Gastroesophageal sphincter (tissue), 4 donors: ENCODE measurements around the gene P3R3URF. TPM values are rescaled to one million over a fixed set of nuclear protein-coding genes. Genes with fewer than 3 reads are reported as not detected.
A peak's percentile ranks its signal among the peaks of the same experiment; 100 is the strongest.
"Not testable (repeated sequence)": the region's sequence is repeated elsewhere in the genome, so short reads cannot be mapped to it uniquely, and the experiment has no call there.

Experiments
- ATAC-seq: fragments of 150-250 bp; one replicate; pipeline ENCODE4 v1.9.1; 2016; ENCODE audit warnings: mild to moderate bottlenecking, moderate library complexity
- H3K27ac ChIP-seq, 4 donors: fragments of 200-600 bp; sonication (generic) in 3 of 4; 1 replicate in 3 of 4; 2 replicates in 1 of 4; pipeline ENCODE4 v1.5.1; 2016 to 2019
- H3K27me3 ChIP-seq: fragments of 200-600 bp; sonication (generic); one replicate; pipeline ENCODE4 v1.5.1; 2019
- H3K36me3 ChIP-seq, 2 donors: fragments of 200-600 bp; sonication (generic); one replicate each; pipeline ENCODE4 v1.5.1; 2019; ENCODE audit warnings: control low read depth in 1 of 2
- H3K4me1 ChIP-seq, 3 donors: fragments of 200-600 bp; sonication (generic); 1 replicate in 2 of 3; 2 replicates in 1 of 3; pipeline ENCODE4 v1.5.1; 2016 to 2019; ENCODE audit warnings: control low read depth in 2 of 3
- H3K4me3 ChIP-seq, 2 donors: fragments of 200-600 bp; sonication (generic); one replicate each; pipeline ENCODE4 v1.5.1; 2019; ENCODE audit warnings: mild to moderate bottlenecking in 1 of 2, moderate library complexity in 1 of 2
- H3K9me3 ChIP-seq, 3 donors: fragments of 200-600 bp; sonication (generic); one replicate each; pipeline ENCODE4 v1.5.1; 2017 to 2019; ENCODE audit warnings: control low read depth in 2 of 3
- EP300 ChIP-seq: sonication (generic); formaldehyde crosslinking; IDR thresholded peaks from one replicate; pipeline ENCODE4 v1.6.1; 2017; ENCODE audit warnings: antibody characterized with exemption, mild to moderate bottlenecking
- POLR2A ChIP-seq, 2 donors: fragments of 450-650 bp; IDR thresholded peaks; one replicate each; pipeline ENCODE4 v1.6.1; 2017; ENCODE audit warnings: antibody characterized with exemption in 2 of 2, mild to moderate bottlenecking in 2 of 2, moderate library complexity in 1 of 2
- POLR2AphosphoS5 ChIP-seq: sonication (generic); formaldehyde crosslinking; IDR thresholded peaks from one replicate; pipeline ENCODE4 v1.6.1; 2017; ENCODE audit warnings: antibody characterized with exemption
- WGBS, 2 donors: methylation state at CpG; one replicate each; pipeline ENCODE4 v1.1.5; 2018; ENCODE audit warnings: low coverage in 1 of 2; 5-methylcytosine and 5-hydroxymethylcytosine counted together
- total RNA-seq, 4 donors: library from RNA; depleted of rRNA; stranded (reverse); fragments of >200 nt; gene quantifications; one replicate each; pipeline ENCODE4 v1.1.0, GENCODE V29; 2016
- TF ChIP-seq, protein P1 (sequence below), 4 experiments: fragments of 200-600 bp in 2 of 4; fragments of 450-650 bp in 2 of 4; sonication (generic) in 1 of 4; IDR thresholded peaks; one replicate each; pipeline ENCODE4 v1.5.1; 2017 to 2019; ENCODE audit warnings: antibody characterized with exemption in 4 of 4, mild to moderate bottlenecking in 2 of 4, moderate library complexity in 2 of 4

Gene P3R3URF
- not detected for total RNA-seq

GRCh38 chr1:46176211-46176865 lies at the start of gene P3R3URF:
Gene P3R3URF, minus strand, starts transcription at chr1:46176488. Its CDS starts 17 bp downstream, at chr1:46176471.
- Histone ChIP-seq H3K4me3 (no peak within 1 kb of the TSS), H3K4me1 (peaks cover 4 to 52% (median 21%) of the 10 kb centered on the region in 3 donors), H3K27me3 (no peaks in the 10 kb centered on the region), H3K36me3 (no peaks in the 10 kb centered on the region), H3K9me3 (no peaks in the 10 kb centered on the region), H3K27ac (peak within 1 kb of the TSS in 3 of 4 donors; percentile 77 to 79 (median 79))
- WGBS, 2 donors, result 80 to 95% methylated on average over 4 to 9 of the region's 13 CpGs
- TF ChIP-seq POLR2A (IDR thresholded peaks at IDR 0.05), result no peak
- TF ChIP-seq, protein P1, sequence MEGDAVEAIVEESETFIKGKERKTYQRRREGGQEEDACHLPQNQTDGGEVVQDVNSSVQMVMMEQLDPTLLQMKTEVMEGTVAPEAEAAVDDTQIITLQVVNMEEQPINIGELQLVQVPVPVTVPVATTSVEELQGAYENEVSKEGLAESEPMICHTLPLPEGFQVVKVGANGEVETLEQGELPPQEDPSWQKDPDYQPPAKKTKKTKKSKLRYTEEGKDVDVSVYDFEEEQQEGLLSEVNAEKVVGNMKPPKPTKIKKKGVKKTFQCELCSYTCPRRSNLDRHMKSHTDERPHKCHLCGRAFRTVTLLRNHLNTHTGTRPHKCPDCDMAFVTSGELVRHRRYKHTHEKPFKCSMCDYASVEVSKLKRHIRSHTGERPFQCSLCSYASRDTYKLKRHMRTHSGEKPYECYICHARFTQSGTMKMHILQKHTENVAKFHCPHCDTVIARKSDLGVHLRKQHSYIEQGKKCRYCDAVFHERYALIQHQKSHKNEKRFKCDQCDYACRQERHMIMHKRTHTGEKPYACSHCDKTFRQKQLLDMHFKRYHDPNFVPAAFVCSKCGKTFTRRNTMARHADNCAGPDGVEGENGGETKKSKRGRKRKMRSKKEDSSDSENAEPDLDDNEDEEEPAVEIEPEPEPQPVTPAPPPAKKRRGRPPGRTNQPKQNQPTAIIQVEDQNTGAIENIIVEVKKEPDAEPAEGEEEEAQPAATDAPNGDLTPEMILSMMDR (IDR thresholded peaks at IDR 0.05), result no peak
- TF ChIP-seq POLR2AphosphoS5, result no peak
- no peak for ATAC-seq

DNA sequence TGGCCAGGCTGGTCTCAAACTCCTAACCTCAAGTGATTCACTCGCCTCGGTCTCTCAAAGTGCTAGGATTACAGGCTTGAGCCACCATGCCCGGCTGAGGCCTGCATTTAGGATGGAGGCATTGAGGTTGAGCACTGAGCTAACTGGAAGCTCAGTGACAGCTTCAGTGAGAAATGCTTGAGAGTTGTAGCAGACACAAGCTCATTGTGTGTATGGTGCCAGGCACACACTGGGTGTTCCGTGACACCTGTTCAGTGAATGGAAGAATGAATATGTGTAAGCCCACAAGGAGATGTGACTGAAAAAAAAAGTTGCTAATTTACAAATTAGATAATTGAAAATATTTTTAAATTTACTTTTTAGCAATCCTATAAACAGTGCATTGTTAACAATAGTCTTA lies 48.7 kb upstream of the P3R3URF start:
- no peak overlapping the region for H3K27ac ChIP-seq
- no peak overlapping the region for H3K4me3 ChIP-seq
- H3K36me3 ChIP-seq, result peaks cover 0 to 18% of the 10 kb centered on the region in 2 donors
- peaks cover 0 to 9% (median 0%) of the 10 kb centered on the region in 3 donors for H3K4me1 ChIP-seq
- no peak for ATAC-seq
- 63% methylated on average over 2 of the region's 4 CpGs; no CpG with 5 or more reads in 1 of the 2 donors for WGBS, 2 donors
- TF ChIP-seq EP300, result no peak
- TF ChIP-seq POLR2A (IDR thresholded peaks at IDR 0.05), result no peak
- TF ChIP-seq, protein P1 (IDR thresholded peaks at IDR 0.05), result no peak
- no peak for TF ChIP-seq POLR2AphosphoS5
- H3K9me3 ChIP-seq, result no peaks in the 10 kb centered on the region
- H3K27me3 ChIP-seq, result no peaks in the 10 kb centered on the region

DNA sequence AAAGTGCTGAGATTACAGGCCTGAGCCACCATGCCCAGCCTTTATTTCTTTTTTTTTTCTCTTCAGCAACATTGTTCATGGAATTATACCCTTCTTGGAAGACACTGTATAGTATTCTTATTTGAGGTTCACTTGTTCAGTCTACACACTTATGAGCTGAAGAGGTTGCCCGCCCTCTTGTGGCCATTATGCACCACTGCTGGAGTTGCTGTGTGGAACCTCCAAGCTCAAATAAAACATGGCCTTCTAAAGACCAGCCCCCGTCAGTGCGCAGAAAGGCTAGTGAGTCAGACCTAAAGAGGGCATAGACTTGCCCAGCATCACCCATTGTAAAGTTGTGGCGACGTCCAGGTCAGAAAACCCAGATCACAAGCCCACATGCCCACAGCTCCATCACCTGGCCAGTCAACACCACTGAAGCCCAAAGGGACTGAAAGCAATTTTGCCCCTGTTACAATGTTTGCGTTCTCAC lies 47.2 kb upstream of the P3R3URF start:
- H3K27ac ChIP-seq, result no peak overlapping the region
- H3K9me3 ChIP-seq, result no peaks in the 10 kb centered on the region
- peak; percentile 82 for ATAC-seq
- H3K4me1 ChIP-seq, result peaks cover 0 to 9% (median 0%) of the 10 kb centered on the region in 3 donors
- TF ChIP-seq POLR2AphosphoS5 (no peak), POLR2A (IDR thresholded peaks at IDR 0.05) (no peak), EP300 (no peak)
- TF ChIP-seq, protein P1 (IDR thresholded peaks at IDR 0.05), result peak; percentile 84 to 88 (median 87)
- no peak overlapping the region for H3K4me3 ChIP-seq
- no peaks in the 10 kb centered on the region for H3K27me3 ChIP-seq
- WGBS, 2 donors, result 0 to 33% methylated on average over 1 of the region's 6 CpGs
- H3K36me3 ChIP-seq, result peaks cover 0 to 23% of the 10 kb centered on the region in 2 donors

GRCh38 chr1:46223055-46223454 lies 46.8 kb upstream of the P3R3URF start:
- H3K27ac ChIP-seq, ATAC-seq: not testable (repeated sequence)
- 53 to 74% methylated on average over 3 to 8 of the region's 11 CpGs for WGBS, 2 donors

DNA sequence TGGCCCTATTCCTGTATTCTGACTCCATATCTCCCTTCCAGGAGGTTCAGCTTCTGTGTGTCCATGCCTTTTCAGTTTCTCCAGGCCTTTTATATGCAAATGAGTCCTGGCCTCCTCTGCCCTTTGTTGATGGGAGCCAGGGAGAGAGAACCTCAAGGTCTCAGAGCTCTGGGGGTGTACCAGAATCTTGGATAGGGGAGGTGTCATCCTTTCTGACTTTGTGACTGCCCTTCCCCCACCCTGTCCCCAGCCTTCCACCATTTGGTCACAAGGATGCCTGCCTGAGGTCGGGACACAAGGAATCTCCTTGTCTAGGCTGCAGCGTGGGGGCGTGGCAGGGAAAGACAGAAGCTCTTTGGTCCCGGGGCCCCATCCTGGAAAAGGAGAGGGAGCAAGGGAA lies 45.5 kb upstream of the P3R3URF start:
- Histone ChIP-seq H3K9me3 (no peaks in the 10 kb centered on the region), H3K36me3 (peaks cover 0 to 29% of the 10 kb centered on the region in 2 donors), H3K4me1 (peaks cover 0 to 9% (median 0%) of the 10 kb centered on the region in 3 donors), H3K4me3 (no peak overlapping the region), H3K27ac (peak overlapping the region in 2 of 4 donors; percentile 27 to 45), H3K27me3 (no peaks in the 10 kb centered on the region)
- no CpG with 5 or more reads among the region's 4 CpGs for WGBS, 2 donors
- no peak for ATAC-seq
- TF ChIP-seq, protein P1 (IDR thresholded peaks at IDR 0.05), result no peak
- no peak for TF ChIP-seq POLR2A (IDR thresholded peaks at IDR 0.05)
- no peak for TF ChIP-seq EP300
- TF ChIP-seq POLR2AphosphoS5, result no peak

More at GRCh38 chr1:46223055-46223454, 46.8 kb upstream of the P3R3URF start:
- H3K4me3 ChIP-seq, H3K27me3 ChIP-seq, H3K4me1 ChIP-seq, H3K9me3 ChIP-seq: not testable (repeated sequence)
- H3K36me3 ChIP-seq, result peaks cover 0 to 23% of the 10 kb centered on the region in 2 donors
